ENCODE measurements around the gene IL16.

IL16 gene

GRCh38 chr15:81209635-81210034 lies 13.0 kb downstream of the IL16 start:
- DNase-seq = no peak

- DNase-seq = no peak
Observed at GRCh38 chr15:81211376-81211775, 14.7 kb downstream of the IL16 start.

- DNase-seq = no peak
Observed at GRCh38 chr15:81213982-81214381, 17.3 kb downstream of the IL16 start.

- no peak for DNase-seq
Observed at GRCh38 chr15:81215531-81215930, 18.9 kb downstream of the IL16 start.

GRCh38 chr15:81215983-81216382 lies 19.3 kb downstream of the IL16 start:
- DNase-seq = no peak

GRCh38 chr15:81216422-81216821 lies 19.7 kb downstream of the IL16 start:
- no peak for DNase-seq

GRCh38 chr15:81221449-81221848 lies 24.8 kb downstream of the IL16 start:
- DNase-seq = no peak

GRCh38 chr15:81222007-81222406 lies 25.3 kb downstream of the IL16 start:
- DNase-seq = no peak

- no peak for DNase-seq
Observed at GRCh38 chr15:81223346-81223971, 26.8 kb downstream of the IL16 start.

GRCh38 chr15:81224232-81224631 lies 27.6 kb downstream of the IL16 start:
- DNase-seq = no peak

- DNase-seq = no peak
Observed at GRCh38 chr15:81225161-81225671, 28.5 kb downstream of the IL16 start.

- no peak for DNase-seq
Observed at GRCh38 chr15:81227716-81228115, 31.0 kb downstream of the IL16 start.

GRCh38 chr15:81229586-81229985 lies 32.9 kb downstream of the IL16 start:
- DNase-seq = no peak

- no peak for DNase-seq
Observed at GRCh38 chr15:81235276-81236123, 38.8 kb downstream of the IL16 start.

- no peak for DNase-seq
Observed at GRCh38 chr15:81239190-81239589, 42.5 kb downstream of the IL16 start.

GRCh38 chr15:81242778-81243177 lies 46.1 kb downstream of the IL16 start:
- no peak for DNase-seq

GRCh38 chr15:81244306-81244705 lies 47.6 kb downstream of the IL16 start:
- DNase-seq = no peak

GRCh38 chr15:81253846-81254245 lies 57.2 kb downstream of the IL16 start:
- DNase-seq = no peak

- no peak for DNase-seq
Observed at GRCh38 chr15:81254277-81254915, 57.7 kb downstream of the IL16 start.

- no peak for DNase-seq
Observed at GRCh38 chr15:81254916-81255290, 58.2 kb downstream of the IL16 start.

GRCh38 chr15:81255315-81255957 lies 58.8 kb downstream of the IL16 start:
- DNase-seq = no peak

GRCh38 chr15:81255958-81256320 lies 59.3 kb downstream of the IL16 start:
- no peak for DNase-seq

GRCh38 chr15:81256916-81257315 lies 60.2 kb downstream of the IL16 start:
- no peak for DNase-seq
